Thyroid gland (tissue), 4 donors: ENCODE data around the gene GPRC6A. TPM values are rescaled to one million over a fixed set of nuclear protein-coding genes. Genes with fewer than 3 reads are reported as not detected.

Experiments
- DNase-seq, 2 donors: peaks; one replicate each; pipeline ENCODE4 v3.0.0-alpha.2; 2019
- H3K27ac ChIP-seq, 3 donors: fragments of 200-600 bp; sonication (generic); 1 replicate in 2 of 3; 2 replicates in 1 of 3; pipeline ENCODE4 v1.5.1; 2016 to 2019; ENCODE audit warnings: mild to moderate bottlenecking in 1 of 3, moderate library complexity in 1 of 3
- H3K27me3 ChIP-seq: fragments of 200-600 bp; sonication (generic); one replicate; pipeline ENCODE4 v1.5.1; 2019
- H3K36me3 ChIP-seq, 2 donors: fragments of 200-600 bp; sonication (generic); one replicate each; pipeline ENCODE4 v1.5.1; 2016 to 2019
- H3K4me1 ChIP-seq, 2 donors: fragments of 200-600 bp; sonication (generic); one replicate each; pipeline ENCODE4 v1.5.1; 2017 to 2019
- H3K4me3 ChIP-seq, 3 donors: fragments of 200-600 bp; sonication (generic); replicated peaks in 1 of 3; 1 replicate in 2 of 3; 2 replicates in 1 of 3; pipeline ENCODE4 v1.5.1; 2016; ENCODE audit warnings: mild to moderate bottlenecking in 1 of 3
- H3K9me3 ChIP-seq: fragments of 200-600 bp; sonication (generic); one replicate; pipeline ENCODE4 v1.5.1; 2017
- POLR2A ChIP-seq, 2 donors: fragments of 450-650 bp; IDR thresholded peaks; one replicate each; pipeline ENCODE4 v1.6.1; 2017; ENCODE audit warnings: antibody characterized with exemption in 2 of 2, mild to moderate bottlenecking in 2 of 2, moderate library complexity in 1 of 2
- WGBS, 2 donors: methylation state at CpG; one replicate each; pipeline ENCODE4 v1.1.5; 2017; 5-methylcytosine and 5-hydroxymethylcytosine counted together
- intact Hi-C: fragments of 100-400 bp; cut with DNase I; formaldehyde crosslinking; loops from one replicate; pipeline ENCODE4 v1.15.1; 2023
- total RNA-seq, 4 donors: library from RNA; depleted of rRNA; stranded (reverse); fragments of >200 nt; gene quantifications; one replicate each; pipeline ENCODE4 v1.2.3, GENCODE V29; 2016
- TF ChIP-seq, protein P1 (sequence below), 6 experiments: fragments of 200-600 bp in 3 of 6; fragments of 450-650 bp in 3 of 6; sonication (generic) in 3 of 6; IDR thresholded peaks; one replicate each; pipeline ENCODE4 v1.5.1; 2016 to 2019; ENCODE audit warnings: antibody characterized with exemption in 6 of 6, mild to moderate bottlenecking in 2 of 6, inconsistent platforms in 1 of 6, moderate library complexity in 1 of 6

Gene GPRC6A
- total RNA-seq, 4 donors from 2014 or later, result not detected

DNA sequence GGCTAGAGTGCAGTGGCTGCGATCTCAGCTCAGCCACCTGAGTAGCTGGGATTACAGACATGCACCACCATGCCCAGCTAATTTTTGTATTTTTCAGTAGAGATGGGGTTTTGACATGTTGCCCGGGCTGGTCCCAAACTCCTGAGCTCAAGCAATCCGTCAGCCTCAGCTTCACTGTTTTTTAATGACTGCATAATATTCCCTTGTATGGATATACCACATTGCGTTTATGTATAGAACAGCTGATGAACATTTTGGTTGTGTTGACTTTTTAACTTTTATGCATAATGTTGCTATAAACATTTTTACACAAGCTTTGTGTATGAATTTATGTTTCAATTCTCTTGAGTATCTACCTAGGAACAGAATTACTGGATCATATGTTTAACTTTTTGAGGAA, 43.9 kb upstream of the GPRC6A start:
- Histone ChIP-seq H3K4me1 (peaks cover 0 to 14% of the 10 kb centered on the region in 2 donors), H3K27me3 (no peaks in the 10 kb centered on the region), H3K36me3 (no peaks in the 10 kb centered on the region), H3K9me3 (no peaks in the 10 kb centered on the region), H3K4me3 (no peak overlapping the region), H3K27ac (no peak overlapping the region)
- no peak for DNase-seq
- TF ChIP-seq, protein P1, sequence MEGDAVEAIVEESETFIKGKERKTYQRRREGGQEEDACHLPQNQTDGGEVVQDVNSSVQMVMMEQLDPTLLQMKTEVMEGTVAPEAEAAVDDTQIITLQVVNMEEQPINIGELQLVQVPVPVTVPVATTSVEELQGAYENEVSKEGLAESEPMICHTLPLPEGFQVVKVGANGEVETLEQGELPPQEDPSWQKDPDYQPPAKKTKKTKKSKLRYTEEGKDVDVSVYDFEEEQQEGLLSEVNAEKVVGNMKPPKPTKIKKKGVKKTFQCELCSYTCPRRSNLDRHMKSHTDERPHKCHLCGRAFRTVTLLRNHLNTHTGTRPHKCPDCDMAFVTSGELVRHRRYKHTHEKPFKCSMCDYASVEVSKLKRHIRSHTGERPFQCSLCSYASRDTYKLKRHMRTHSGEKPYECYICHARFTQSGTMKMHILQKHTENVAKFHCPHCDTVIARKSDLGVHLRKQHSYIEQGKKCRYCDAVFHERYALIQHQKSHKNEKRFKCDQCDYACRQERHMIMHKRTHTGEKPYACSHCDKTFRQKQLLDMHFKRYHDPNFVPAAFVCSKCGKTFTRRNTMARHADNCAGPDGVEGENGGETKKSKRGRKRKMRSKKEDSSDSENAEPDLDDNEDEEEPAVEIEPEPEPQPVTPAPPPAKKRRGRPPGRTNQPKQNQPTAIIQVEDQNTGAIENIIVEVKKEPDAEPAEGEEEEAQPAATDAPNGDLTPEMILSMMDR (IDR thresholded peaks at IDR 0.05), result no peak
- no peak for TF ChIP-seq POLR2A (IDR thresholded peaks at IDR 0.05)
- intact Hi-C loops, result no loop called here
- 87 to 93% methylated on average over 4 of the region's 4 CpGs for WGBS, 2 donors

DNA sequence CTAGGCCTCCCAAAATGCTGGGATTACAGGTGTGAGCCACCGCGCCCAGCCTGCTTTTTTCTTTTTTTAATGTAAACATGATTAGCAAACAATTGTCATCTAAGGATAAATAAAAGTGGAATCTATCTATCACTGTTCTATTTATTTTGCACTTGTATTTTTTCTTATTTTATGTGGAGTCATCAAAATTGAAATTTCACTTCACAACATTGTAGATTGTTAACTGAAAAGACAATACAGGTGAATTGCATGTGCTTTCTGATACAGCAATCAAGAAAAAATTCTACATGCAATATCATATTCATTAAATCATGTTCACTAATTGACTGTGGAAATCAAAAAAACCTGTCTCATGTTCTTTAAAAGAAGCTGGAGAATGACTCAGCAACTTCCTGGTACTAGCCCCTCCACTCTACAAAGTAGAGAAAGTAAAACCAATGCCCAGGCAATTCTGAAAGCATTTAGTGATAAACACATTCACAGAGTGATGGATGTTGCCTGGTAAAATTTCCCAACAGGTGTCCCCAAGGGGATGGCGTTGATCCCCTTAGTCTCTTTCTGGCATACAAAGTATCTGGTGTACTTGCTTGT, 37.5 kb upstream of the GPRC6A start:
- intact Hi-C loops, result no loop called here
- Histone ChIP-seq H3K27ac (no peak overlapping the region), H3K4me3 (no peak overlapping the region), H3K4me1 (no peaks in the 10 kb centered on the region), H3K36me3 (no peaks in the 10 kb centered on the region), H3K9me3 (no peaks in the 10 kb centered on the region), H3K27me3 (no peaks in the 10 kb centered on the region)
- DNase-seq, result no peak
- no peak for TF ChIP-seq POLR2A (IDR thresholded peaks at IDR 0.05)
- TF ChIP-seq, protein P1 (IDR thresholded peaks at IDR 0.05), result no peak
- WGBS, 2 donors, result 95 to 96% methylated on average over 3 of the region's 3 CpGs

DNA sequence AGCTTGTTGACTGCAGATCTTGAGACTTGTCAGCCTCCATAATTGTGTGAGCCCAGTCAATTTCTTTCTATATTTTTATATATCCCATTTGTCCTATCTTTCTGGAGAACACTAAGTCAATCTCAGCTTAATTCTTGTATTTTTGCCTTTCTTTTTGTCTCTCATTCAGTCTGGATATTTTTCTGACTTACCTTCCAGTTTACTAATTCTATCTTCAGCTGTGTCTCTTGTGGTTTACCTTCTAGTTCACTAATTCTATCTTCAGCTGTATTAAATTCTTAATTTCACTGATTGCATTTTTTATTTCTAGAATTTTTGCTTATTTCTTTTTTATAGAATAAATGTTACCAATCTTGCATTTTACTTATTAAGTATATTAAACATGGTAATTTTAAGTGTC, 30.4 kb upstream of the GPRC6A start:
- no peak for DNase-seq
- Histone ChIP-seq H3K27me3 (no peaks in the 10 kb centered on the region), H3K4me3 (no peak overlapping the region), H3K36me3 (no peaks in the 10 kb centered on the region), H3K27ac (no peak overlapping the region), H3K4me1 (no peaks in the 10 kb centered on the region), H3K9me3 (no peaks in the 10 kb centered on the region)
- TF ChIP-seq, protein P1 (IDR thresholded peaks at IDR 0.05), result no peak
- TF ChIP-seq POLR2A (IDR thresholded peaks at IDR 0.05), result no peak
- intact Hi-C loops, result no loop called here

DNA sequence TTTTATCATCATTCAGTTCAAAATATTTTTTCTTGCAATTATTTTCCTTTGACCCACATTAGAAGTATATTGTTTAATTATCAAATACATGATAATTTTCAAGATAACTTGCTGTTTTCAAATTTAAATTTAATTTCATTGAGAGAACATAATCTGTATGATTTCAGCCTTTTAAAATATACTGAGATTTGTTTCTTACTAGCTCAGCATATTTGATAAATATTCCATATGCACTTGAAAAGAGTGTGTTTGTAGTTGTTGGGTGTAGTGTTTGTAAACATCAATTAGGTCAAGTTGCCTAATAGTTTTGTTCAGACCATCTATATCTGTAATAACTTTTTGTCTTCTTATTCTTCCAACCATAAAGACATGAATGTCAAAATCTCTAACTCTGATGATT, 29.2 kb upstream of the GPRC6A start:
- Histone ChIP-seq H3K27ac (no peak overlapping the region), H3K4me1 (no peaks in the 10 kb centered on the region), H3K9me3 (no peaks in the 10 kb centered on the region), H3K36me3 (no peaks in the 10 kb centered on the region), H3K4me3 (no peak overlapping the region), H3K27me3 (no peaks in the 10 kb centered on the region)
- no peak for DNase-seq
- intact Hi-C loops, result no loop called here
- no peak for TF ChIP-seq POLR2A (IDR thresholded peaks at IDR 0.05)
- TF ChIP-seq, protein P1 (IDR thresholded peaks at IDR 0.05), result no peak

DNA sequence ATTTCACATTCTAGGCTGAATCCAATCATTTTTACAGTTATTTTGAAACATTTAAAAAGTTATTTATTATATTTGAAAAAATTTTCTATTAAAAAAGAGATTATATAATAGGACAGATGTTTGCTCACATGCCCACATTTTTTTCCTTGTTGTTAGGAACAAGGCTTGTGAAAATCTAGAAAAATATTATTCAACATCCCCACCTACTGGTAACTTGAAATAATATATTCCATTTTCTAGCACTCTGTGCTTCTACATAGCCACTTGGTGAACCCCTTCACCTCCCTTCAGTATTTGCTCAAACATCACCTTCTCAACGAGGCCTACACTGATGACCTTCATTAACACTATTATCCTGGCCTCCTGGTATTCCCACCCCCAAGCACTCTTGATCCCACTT, 18.3 kb upstream of the GPRC6A start:
- H3K27me3 ChIP-seq, result no peaks in the 10 kb centered on the region
- WGBS, 2 donors, result 7 to 28% methylated on average over 1 of the region's 1 CpG
- DNase-seq, result no peak
- TF ChIP-seq POLR2A (IDR thresholded peaks at IDR 0.05), result no peak
- TF ChIP-seq, protein P1 (IDR thresholded peaks at IDR 0.05), result peak in 3 of 6 experiments; percentile 22 to 37 (median 33)
- no peak overlapping the region for H3K4me3 ChIP-seq
- H3K4me1 ChIP-seq, result no peaks in the 10 kb centered on the region
- intact Hi-C loops, result no loop called here
- no peaks in the 10 kb centered on the region for H3K36me3 ChIP-seq
- H3K27ac ChIP-seq, result no peak overlapping the region
- no peaks in the 10 kb centered on the region for H3K9me3 ChIP-seq
